NCI-H1436 (cell line): ENCODE data around the gene PARD6G.

ENCODE experiments used
- DNase-seq: peaks from one replicate; lab custom pipeline; 2025; lab: John Stamatoyannopoulos, UW

The PARD6G gene

DNA sequence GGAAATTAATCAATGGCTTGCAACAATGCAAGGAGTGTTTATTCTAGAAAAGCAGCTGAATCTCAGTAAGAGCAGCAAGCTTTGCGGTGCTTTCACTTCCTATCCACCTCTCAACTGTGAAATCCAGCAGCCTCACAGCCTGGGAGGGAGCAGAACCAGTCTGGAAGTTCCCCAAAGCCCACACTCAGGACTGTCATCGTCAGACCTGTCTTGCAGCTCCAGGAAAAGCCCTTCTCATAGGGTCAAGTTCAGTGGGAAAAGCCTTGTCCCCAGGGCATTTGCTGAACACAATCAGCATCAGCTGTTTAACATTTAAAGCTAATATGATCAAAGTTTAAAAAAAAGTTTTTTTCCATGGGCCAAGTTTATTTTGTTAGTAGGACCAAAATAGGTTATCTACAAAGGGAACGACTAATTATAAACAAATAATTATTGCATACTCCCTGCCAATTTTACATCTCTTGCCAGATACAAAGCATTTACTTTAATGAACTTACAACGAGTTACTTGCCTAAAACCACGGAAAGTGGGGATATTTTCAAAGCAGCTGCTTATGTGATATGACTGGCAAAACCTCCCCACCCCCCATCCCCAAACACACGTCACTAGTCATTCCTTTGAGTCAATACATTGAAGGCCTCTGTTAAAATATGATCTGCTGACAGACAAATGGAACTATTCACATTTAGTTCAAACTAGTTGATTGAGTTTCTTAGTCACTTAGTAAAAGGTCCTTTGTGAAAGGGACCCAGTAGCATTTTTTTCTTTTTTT lies 36.8 kb downstream of the PARD6G start:
- DNase-seq = no peak

DNA sequence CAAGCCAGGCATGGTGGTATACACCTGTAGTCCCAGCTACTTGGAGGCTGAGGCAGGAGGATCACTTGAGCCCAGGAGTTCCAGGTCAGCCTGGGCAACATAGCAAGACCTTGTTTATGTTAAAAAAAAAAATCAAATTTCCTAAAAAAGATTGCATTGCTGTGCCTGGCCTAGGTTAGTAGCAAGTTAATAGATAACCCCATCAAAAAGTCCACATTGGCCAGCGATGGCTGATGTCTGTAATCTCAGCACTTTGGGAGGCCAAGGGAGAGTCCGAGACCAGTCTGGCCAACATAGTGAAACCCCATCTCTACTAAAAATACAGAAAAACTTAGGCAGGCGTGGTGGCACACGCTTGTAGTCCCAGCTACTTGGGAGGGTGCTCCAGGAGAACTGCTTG lies 38.7 kb downstream of the PARD6G start:
- no peak for DNase-seq

DNA sequence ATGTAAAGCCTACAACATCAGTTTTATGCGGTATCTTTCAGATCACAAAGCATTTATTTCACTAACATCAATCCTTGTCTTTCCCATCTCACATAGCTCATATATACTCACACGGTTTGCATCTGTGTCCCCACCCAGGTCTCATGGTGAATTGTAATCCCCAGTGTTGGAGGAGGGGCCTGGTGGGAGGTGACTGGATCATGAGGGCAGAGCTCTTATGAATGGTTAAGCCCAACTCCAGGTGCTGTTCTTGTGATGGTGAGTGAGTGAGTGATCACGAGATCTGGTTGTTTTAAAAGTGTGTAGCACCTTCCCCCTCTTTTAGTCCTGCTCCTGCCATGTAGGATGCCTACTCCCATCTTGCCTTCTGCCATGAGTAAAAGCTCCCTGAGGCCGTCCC lies 42.0 kb downstream of the PARD6G start:
- no peak for DNase-seq

DNA sequence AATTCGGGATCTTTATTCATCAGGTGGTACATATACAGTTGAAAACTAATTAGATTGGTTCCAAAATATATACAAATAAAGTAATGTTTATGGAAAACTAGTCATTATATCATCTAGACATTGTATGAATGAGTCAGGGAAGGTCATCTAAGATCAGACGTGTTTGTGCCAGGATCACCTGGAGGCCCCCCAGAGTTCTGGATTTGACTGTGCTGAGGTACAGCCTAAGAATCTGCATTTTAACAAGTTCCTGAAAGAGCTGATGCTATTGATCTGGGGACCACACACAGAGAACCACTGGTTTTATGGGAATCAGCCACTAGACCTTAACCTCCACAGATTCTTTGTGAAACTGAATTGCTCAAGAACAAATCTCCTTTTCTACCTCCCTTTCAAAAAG lies 43.2 kb downstream of the PARD6G start:
- DNase-seq = no peak

DNA sequence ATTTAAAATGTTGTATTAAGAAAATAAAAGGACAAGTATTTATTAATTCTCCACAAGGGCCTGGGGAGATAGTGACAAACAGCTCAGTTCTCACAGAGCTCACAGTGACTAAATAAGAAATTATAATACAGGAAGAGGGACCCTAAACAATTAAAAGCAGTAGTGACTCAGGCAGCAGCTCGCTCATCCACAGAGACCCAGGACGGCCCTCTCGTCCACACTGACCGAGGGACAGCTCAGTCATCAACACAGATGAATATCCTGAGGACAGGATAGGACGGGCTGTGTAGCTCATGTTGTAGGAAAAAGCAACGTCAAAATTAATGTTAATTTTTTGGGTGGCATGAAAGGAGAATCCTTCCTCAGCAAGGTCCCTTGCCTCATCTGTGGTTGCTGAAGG lies 44.1 kb downstream of the PARD6G start:
- DNase-seq = no peak

DNA sequence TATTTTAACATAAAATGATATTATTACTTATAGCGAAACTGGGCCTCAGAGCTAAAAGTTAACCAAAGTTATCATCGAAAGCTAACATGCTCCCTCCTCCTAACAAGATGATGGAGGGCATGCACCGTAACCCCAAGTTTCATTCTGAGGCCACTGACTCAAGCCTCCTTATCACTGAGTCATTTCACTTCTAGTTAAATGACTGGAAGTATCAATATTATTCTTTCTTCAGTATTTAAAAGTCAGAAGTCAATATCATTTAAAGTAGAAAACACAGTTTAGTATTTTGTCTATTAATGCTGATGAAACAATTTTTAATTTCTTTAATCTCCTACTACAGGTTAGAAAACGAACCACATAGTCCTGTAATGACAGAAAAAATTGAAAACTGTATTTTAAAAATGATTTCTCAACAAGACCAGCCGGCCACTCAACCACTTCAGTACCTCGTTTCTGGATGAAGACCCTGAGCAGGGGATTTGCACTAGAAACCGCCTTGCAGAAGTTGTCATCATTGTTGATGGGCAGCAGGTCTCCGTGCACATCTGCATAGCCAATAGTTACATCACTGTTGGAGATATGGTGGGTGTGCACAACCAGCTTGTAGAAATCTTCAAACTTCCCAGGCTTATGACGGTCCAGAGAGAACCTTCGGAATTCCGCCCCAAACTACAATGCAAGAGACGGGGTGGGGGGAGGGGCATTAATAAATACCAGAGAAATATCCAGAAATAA lies 44.9 kb downstream of the PARD6G start:
- no peak for DNase-seq

DNA sequence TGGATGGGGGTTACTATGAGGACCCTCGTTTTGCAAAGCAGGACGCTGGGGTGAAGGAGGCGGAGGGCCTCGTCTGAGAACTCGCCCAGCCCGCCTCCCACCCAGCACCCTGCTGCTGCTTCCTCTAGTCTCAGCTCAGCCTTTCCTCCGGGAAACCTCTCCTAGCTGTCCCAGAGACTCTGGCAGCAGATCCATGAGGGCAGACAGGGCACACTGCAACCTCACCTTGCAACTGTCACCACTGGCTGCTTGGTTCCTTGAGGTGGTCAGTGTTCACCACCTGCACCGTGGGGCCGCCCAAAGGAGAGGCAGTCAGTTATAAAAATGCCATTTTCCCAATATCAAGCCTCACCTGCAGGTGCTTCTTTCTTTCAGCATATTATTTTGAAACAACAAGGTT lies 45.6 kb downstream of the PARD6G start:
- no peak for DNase-seq

DNA sequence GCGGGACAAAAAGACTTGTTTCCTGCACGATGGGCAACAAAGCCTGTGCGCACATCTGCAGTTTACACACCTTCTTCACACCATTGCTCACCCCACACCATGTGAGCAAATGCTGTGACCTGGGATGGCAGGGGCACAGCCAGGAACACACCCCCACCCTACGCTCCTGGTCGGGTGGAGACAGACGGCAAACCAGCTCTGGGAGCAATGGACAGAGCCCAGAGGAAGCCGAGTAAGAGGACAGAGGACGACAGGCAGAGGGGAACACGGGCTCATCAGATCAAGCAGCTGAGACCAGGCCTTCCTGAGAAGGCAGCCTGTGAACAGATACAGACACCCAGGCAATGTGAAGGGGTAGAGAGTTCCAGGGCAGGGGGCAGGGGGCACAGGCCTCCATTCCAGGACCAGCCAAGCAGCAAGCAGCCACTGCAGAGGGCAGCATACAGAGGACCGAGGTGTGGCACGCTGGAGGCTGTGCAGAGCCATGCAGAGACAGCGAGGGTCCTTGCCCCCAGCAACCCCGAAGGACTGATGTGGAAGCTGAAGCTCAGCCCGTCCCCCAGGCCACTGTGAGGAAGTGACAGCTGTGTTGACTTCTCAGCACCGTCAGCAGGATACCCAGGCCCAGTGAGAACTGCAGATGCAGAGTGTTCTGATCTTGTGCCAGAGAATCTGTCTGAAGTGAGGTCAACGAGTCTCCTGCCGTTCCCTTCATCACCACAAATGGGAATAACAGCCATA lies 46.2 kb downstream of the PARD6G start:
- DNase-seq = no peak

DNA sequence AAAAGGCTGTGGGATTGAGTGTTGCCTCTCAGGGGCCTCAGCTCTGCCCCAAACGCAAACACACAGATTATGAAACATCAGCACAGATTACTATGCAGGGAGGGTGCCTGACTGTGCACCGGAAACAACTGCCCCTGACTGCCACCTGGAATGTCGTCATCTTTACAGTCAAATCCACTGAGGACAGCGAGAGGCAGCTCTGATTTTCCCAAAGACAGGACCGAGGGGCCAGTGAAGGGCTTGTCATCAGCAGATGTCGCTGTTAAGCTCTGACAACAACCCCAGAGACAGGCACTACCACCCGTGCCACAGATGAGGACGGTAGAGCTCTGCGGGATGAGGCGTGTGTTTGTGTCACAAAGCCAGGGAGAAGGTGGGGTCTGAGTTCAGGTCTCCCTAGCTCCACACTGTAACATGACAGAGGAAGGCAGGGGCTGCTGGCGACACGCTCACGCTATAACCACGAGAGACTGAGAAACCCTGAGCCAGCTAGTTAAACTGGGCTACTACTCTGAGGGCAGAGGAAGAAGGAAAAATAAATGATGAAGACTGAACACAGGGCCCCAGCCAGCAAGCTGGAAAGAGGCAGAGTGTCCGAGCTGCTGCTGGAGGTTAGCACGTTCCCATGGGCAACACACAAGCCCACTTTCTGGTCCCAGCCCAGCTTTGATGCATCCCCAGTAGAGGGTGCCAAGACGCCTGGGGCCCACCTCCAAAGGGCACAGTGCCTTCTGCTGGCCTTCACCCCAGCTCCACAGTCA lies 47.0 kb downstream of the PARD6G start:
- no peak for DNase-seq

DNA sequence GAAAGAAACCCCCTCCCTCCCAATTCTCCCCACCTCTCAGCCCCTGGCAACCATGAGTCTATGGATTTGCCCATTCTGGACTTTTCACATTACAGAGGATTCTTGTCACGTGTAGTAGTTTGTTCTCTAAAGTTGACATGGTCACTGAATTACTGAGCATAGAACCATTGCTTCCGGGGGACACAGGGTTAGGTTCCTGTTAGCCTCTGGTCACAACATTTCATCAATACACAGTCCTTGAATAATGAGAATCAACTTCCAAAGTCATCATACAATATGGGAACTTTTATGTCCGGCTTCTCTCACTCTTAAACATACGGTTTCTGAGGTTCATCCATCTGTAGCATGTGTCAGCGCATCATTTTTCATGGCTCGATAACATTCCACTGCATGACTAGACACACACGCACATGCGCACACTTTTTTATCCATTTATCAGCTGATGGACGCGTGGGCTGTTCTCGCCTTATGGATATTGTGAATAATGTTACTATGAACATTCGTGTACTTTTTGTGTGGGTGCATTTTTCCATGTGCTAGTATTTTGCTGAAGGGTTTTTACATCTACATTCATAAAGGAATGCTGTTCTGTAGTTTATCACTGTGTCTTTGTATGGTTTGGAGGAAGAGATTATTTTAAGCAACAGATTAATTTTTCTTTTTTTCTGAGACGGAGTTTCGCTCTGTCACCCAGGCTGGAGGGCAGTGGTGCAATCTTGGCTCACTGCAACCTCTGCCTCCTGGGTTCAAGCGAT lies 48.1 kb downstream of the PARD6G start:
- no peak for DNase-seq

DNA sequence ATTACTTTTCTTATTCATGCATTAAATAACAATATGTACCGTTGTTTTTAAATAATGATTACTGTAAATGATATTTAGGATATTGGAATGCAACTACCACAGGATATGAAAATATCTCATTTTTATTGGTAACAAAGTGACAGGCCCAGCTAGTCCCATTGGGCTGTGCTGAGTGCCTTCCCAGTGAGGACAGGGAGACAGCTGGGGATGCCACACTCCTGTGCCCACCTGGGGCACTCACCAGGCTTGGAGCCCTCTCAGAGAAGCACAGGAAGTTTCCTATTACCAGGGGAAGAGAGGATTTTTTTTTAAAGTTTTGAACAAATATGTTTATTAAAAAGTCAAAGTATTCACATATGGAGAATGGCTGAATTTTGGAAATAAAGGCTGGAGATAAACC lies 48.9 kb downstream of the PARD6G start:
- no peak for DNase-seq

DNA sequence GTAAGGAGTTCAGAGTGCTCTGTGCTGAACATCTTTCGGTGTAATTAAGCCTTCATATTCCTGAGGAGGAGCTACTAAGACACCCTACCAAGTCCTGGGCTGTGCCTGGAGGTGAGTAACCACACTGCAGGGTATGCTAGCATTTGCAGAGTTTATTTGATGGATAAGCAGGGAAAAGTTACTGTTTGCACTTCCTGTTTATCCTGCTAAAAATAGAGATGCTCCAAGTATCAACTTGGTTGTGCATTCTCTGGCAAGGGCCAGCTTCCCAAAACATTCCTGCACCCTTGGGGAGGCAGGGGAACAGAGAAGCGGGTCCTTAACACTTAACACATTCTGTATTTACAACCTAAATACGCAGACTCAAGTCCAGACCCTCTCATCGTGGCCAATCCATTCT lies 49.8 kb downstream of the PARD6G start:
- DNase-seq = no peak

DNA sequence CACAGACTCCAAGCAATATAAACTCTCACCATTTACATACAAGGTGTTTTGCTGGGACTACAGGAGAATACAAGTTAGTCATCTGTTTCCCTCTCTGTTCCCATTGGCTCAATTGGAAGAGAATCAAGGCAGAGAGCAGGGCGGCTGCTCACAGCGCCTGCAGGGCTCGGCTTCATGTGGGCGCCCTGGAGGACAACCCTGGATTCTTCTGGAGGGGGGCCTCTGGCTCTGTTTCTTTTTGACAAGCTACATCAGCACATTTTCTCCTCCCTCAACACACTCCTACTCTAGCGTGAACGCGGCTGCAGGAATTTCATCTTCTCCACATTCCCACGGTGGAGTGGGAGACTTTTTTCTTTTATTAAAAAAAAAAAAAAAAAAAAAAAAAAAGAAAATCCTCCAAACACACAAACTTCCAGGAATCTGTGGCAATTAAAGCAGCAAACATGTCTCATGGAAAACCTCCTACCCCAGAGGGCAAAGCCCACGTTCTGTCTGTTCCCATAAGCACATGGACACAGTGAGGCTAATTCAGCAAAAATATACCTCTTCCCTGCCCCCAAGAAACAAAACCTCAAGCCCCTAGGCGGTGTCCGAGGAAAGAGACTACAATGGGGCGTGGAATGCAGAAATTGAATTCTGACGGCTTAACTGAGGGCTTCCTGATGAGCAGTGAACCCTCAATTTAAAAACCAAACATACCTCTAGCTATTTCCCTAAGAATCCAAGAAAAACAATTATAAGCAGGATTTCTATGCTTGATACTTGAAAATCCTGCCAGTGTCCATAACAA lies 50.6 kb downstream of the PARD6G start:
- no peak for DNase-seq

DNA sequence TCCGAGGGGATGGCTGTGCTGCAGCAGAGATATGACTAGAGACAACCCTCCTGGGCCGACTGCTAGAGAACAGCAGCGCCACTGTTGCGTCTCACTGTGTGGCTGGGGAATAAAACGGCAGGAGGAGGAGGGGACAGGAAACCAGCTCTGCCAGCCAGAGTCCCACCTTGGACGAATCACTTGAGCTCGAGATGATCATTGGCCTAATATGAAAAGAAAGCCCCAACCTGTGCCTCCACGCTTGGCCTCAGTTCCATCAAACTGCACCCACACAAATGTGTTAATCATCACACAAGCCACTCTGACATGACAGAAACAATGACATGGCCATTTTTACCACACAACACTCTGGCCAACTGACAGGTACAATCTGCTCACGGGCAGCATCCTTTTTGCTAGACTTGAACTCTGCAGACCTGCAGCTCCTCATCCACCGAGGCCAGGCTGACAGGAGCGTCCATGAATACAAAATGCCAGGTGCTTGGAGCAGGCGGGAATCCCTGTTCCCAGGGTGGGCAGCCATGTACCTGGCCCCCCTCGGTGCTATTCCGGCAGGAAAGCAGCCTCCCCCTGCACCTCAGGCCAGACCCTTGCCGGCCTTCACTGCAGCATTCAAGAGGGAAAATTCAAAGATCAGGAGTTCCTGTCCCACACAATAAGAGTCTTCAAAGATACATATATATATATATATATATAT lies 52.3 kb downstream of the PARD6G start:
- DNase-seq = no peak

DNA sequence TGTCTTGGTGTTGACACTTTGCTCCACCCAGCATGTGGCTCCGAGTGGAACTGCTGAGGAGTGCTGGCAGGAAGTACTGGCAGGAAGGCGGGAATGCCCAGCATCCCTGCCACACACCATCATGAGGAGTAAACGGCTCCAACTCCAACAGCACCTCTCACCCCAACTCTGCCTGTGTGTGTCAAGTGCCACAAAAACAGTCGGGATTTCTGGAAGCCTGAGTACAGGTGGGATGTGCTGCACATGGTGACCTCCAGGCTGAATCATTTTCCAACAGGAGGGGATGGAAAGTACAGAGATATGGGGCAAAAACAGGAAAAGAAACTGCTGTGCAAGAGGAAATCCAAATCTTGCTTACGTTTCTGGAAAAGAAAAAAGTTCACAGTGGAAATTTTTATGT lies 53.6 kb downstream of the PARD6G start:
- DNase-seq = no peak

DNA sequence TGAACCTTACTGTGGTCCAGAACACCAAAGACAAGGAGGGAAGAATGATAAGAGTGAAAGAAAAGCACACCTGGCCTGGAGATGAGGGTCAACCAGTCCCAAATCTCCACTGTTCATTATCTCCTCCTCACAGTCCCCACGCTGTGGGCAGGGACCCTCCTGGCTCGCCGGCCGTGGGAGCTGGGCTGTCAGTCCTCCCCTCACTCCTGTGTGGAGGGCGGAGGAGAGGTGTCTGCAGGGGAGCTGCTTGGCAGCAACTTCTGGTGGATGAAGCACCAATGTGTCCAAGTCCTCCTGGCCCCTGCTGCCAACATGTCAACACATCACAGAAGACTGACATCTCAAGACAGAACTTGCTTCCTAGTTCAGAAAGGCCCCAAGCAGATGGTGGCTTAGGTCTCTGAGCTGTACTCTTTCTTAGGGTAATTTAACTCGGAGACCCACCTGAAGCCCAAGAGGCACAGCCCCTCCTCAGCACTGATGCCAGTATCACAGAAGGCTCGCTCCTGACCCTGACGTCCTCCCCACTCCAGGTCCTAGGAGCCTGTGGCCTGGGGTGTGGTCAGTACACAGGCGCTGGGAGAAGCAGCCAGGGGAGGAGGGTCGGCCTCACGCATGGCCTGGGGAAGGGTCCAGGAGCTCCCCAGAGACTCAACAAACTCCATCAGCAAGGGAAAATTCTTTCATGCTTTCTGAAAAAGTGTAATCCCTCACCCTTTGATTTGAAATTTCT lies 54.5 kb downstream of the PARD6G start:
- DNase-seq = no peak

DNA sequence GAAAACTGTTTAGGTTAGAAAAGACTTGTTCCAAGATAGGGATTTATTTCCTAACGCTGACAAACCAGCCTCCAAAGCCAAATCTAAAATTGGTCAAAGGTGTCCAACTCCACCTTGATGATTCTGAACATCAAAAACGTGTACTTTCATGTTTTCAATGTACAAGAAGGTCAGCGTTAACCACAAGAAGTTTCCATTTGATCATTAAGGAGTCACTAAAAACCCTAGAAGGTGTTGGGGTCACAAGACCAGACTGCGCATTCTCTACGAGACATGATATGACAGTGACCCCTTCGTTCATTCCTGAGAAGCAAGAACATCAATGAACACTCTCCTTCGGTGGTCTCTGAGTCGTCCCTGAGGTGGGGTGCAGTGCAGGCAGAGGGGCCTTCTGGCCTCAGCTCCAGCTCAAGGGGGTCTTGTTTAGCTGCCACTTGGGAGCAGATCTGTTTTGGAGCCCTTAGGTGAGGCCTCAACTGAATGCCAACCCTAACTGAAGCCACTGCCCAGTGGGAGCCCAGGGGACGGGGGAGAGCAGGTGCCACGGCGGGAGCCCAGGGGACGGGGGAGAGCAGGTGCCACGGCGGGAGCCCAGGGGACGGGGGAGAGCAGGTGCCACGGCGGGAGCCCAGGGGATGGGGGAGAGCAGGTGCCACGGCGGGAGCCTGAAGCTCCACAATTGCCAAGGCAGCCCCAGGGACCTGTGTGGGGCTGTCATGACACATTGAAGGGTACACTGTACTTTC lies 55.2 kb downstream of the PARD6G start:
- no peak for DNase-seq

DNA sequence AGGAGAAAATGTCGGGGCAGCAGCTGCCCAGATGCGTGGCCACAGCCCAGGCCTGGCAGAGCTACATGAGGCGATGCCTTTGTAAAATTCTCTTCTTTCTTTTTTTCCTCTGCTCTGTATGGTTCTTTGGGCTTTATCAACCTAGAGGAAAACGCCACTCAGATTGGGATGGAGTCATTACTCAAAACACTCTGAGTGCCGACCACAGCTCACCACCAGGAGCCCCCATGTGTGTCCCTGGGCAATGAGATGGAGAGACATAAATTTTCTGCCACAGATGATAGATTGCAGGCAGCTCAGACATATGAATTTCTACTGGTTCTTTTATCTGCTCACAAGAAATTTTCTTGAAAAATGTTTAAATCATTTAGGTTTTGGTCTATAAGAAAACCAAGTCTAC lies 56.0 kb downstream of the PARD6G start:
- no peak for DNase-seq

DNA sequence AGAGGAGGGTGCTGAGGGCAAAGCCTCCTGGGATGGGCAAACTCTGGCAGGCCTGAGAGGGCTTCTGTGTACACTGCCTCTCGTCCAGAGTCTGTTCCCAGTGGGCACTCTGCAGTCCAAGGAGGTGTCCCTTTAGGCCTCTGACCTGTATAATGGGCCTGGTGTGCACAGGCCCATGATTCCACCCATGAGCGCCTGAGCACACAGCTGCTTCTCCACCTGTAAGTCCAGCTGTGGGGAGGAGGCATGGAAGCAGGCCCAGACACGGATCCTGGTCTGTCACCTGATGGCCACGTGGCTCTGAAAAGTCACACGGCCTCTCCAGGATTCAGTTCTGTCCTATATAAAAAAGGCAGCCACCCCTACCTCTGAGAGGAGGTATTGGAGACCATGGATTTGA lies 57.0 kb downstream of the PARD6G start:
- no peak for DNase-seq
